HCT116 (cell line): ENCODE data around the gene GNLY. TPM values are rescaled to one million over a fixed set of nuclear protein-coding genes. Genes with fewer than 3 reads are reported as not detected.

Experiments used
- ATAC-seq: fragments of 200-7000 bp; cut with Tn5 transposase; 2 replicates; pipeline ENCODE4 v1.9.1; 2020; ENCODE audit warnings: mild to moderate bottlenecking, moderate library complexity
- BruUV-seq: library from RNA; stranded (reverse); fragments of 400-500 nt; replicated peaks from 2 replicates; lab custom pipeline; 2021; lab: Mats Ljungman, UMichigan
- CTCF ChIA-PET: fragments of 300-600 bp; sonication (Branson Sonifier 250); formaldehyde crosslinking; loops from one replicate; lab custom pipeline; 2021; ENCODE audit warnings: antibody characterized with exemption; lab: Charles Lee
- POLR2A ChIA-PET: fragments of 300-600, 350-600 bp; sonication (Branson Sonifier 250); formaldehyde crosslinking; loops from one replicate; lab custom pipeline; 2021; ENCODE audit warnings: antibody characterized with exemption; lab: Charles Lee
- RAD21 ChIA-PET, 2 experiments: fragments of 300-600 bp; sonication (Branson Sonifier 250); formaldehyde crosslinking; loops; one replicate each; lab custom pipeline; 2023; ENCODE audit warnings: low total read pairs in 2 of 2; ENCODE audit not compliant: uncharacterized antibody in 2 of 2, unreplicated experiment in 2 of 2, low non-redundant PET in 1 of 2; lab: Charles Lee
- DNase-seq: peaks from one replicate; pipeline ENCODE4 v3.0.0-alpha.2; 2010; ENCODE audit warnings: low read depth, low spot score
- H2AFZ ChIP-seq: fragments of 200-600 bp; shearing (Covaris generic), sonication (generic); 2 replicates; pipeline ENCODE4 v1.6.1; 2017; ENCODE audit warnings: low read depth, mixed run types, mixed read lengths, antibody characterized with exemption, low read length; ENCODE audit not compliant: poor library complexity, severe bottlenecking
- H3K27ac ChIP-seq: 2 replicates; pipeline ENCODE4 v1.5.1; 2012; ENCODE audit warnings: low read depth, low read length
- H3K27me3 ChIP-seq: fragments of 200-600 bp; sonication (generic); 2 replicates; pipeline ENCODE4 v1.6.1; 2016; ENCODE audit warnings: mixed run types, low read length, mixed read lengths; ENCODE audit not compliant: insufficient read depth
- H3K36me3 ChIP-seq, 2 experiments: fragments of 200-500 bp in 1 of 2; fragments of 200-600 bp in 1 of 2; sonication (Bioruptor generic) in 1 of 2; sonication (generic) in 1 of 2; 2 replicates each; pipeline versions ENCODE4 v1.5.1 to v1.6.1; 2014 to 2016; ENCODE audit warnings: low read length in 2 of 2, inconsistent platforms in 1 of 2, mixed read lengths in 1 of 2, mixed run types in 1 of 2; ENCODE audit not compliant: insufficient read depth in 2 of 2, control insufficient read depth in 1 of 2
- H3K4me1 ChIP-seq, 2 experiments: fragments of 200-600 bp in 1 of 2; sonication (generic) in 1 of 2; 2 replicates each; pipeline versions ENCODE4 v1.5.1 to v1.6.1; 2012 to 2017; ENCODE audit warnings: low read length in 2 of 2, inconsistent platforms in 1 of 2, mild to moderate bottlenecking in 1 of 2, mixed read lengths in 1 of 2, mixed run types in 1 of 2, moderate library complexity in 1 of 2; ENCODE audit not compliant: insufficient read depth in 2 of 2, control insufficient read depth in 1 of 2
- H3K4me2 ChIP-seq: fragments of 200-600 bp; sonication (generic); 2 replicates; pipeline ENCODE4 v1.6.1; 2017; ENCODE audit warnings: mixed run types, low read length, mixed read lengths
- H3K4me3 ChIP-seq, 2 experiments: fragments of 200-600 bp in 1 of 2; sonication (generic) in 1 of 2; replicated peaks in 1 of 2; 2 replicates each; pipeline ENCODE4 v1.5.1; 2011 to 2016; ENCODE audit warnings: low read length in 2 of 2, control low read depth in 1 of 2, low read depth in 1 of 2, mild to moderate bottlenecking in 1 of 2, mixed read lengths in 1 of 2, mixed run types in 1 of 2
- H3K79me2 ChIP-seq: fragments of 200-600 bp; sonication (generic); 2 replicates; pipeline ENCODE4 v1.6.1; 2017; ENCODE audit warnings: mild to moderate bottlenecking, mixed run types, low read length, moderate library complexity, mixed read lengths; ENCODE audit not compliant: insufficient read depth
- H3K9ac ChIP-seq: fragments of 200-600 bp; sonication (generic); 2 replicates; pipeline ENCODE4 v1.6.1; 2016; ENCODE audit warnings: low read length, mixed read lengths
- H3K9me2 ChIP-seq: fragments of 200-600 bp; sonication (generic), shearing (Covaris generic); 2 replicates; pipeline ENCODE4 v1.6.1; 2017; ENCODE audit warnings: mixed run types, mild to moderate bottlenecking, moderate library complexity; ENCODE audit not compliant: insufficient read depth
- H3K9me3 ChIP-seq, 2 experiments: fragments of 200-500 bp in 1 of 2; fragments of 200-600 bp in 1 of 2; sonication (Bioruptor generic) in 1 of 2; sonication (generic) in 1 of 2; 2 replicates each; pipeline ENCODE4 v1.6.1; 2014 to 2017; ENCODE audit warnings: low read length in 2 of 2, mixed read lengths in 2 of 2, inconsistent platforms in 1 of 2, low read depth in 1 of 2, mild to moderate bottlenecking in 1 of 2, mixed run types in 1 of 2, moderate library complexity in 1 of 2; ENCODE audit not compliant: control insufficient read depth in 1 of 2, insufficient read depth in 1 of 2
- H4K20me1 ChIP-seq: fragments of 200-600 bp; sonication (generic), shearing (Covaris generic); 2 replicates; pipeline ENCODE4 v1.6.1; 2017; ENCODE audit warnings: mixed run types, mild to moderate bottlenecking, moderate library complexity; ENCODE audit not compliant: insufficient read depth
- ATF3 ChIP-seq: IDR thresholded peaks from 2 replicates; pipeline ENCODE4 v1.6.1; 2012
- CBX3 ChIP-seq: IDR thresholded peaks from 2 replicates; pipeline ENCODE4 v1.6.1; 2012; ENCODE audit warnings: low read depth
- EZH2 ChIP-seq: fragments of 200-600 bp; sonication (generic); IDR thresholded peaks from 2 replicates; pipeline ENCODE4 v1.6.1; 2017; ENCODE audit warnings: antibody characterized with exemption, mixed run types
- EZH2phosphoT487 ChIP-seq: fragments of 200-600 bp; IDR thresholded peaks from 2 replicates; pipeline ENCODE4 v1.6.1; 2018; ENCODE audit warnings: antibody characterized with exemption, borderline replicate concordance
- FOSL1 ChIP-seq: IDR thresholded peaks from 2 replicates; pipeline ENCODE4 v1.6.1; 2012; ENCODE audit warnings: low read depth
- POLR2A ChIP-seq: IDR thresholded peaks from 2 replicates; pipeline ENCODE4 v1.7.0; 2011; ENCODE audit warnings: borderline replicate concordance; ENCODE audit not compliant: insufficient read depth, insufficient read length; ENCODE audit errors: extremely low read depth
- POLR2AphosphoS5 ChIP-seq: IDR thresholded peaks from 2 replicates; pipeline ENCODE4 v1.6.1; 2011; ENCODE audit warnings: mild to moderate bottlenecking, low read depth, low read length, moderate library complexity
- RAD21 ChIP-seq: IDR thresholded peaks from 2 replicates; pipeline ENCODE4 v1.6.1; 2012; ENCODE audit warnings: low read depth, mild to moderate bottlenecking
- SIN3A ChIP-seq: IDR thresholded peaks from 2 replicates; pipeline ENCODE4 v1.6.1; 2012; ENCODE audit warnings: low read depth
- SP1 ChIP-seq: IDR thresholded peaks from 2 replicates; pipeline ENCODE4 v1.6.1; 2012; ENCODE audit warnings: low read depth
- YY1 ChIP-seq: IDR thresholded peaks from 2 replicates; pipeline ENCODE4 v1.6.1; 2011; ENCODE audit warnings: low read length, low read depth, moderate library complexity, mild to moderate bottlenecking; ENCODE audit not compliant: insufficient replicate concordance; ENCODE audit errors: extremely low read depth
- ZBTB33 ChIP-seq: IDR thresholded peaks from 2 replicates; pipeline ENCODE4 v1.6.1; 2011; ENCODE audit warnings: mild to moderate bottlenecking, low read length, moderate library complexity; ENCODE audit not compliant: insufficient replicate concordance; ENCODE audit errors: extremely low read depth
- ZFX ChIP-seq: fragments of 450-650 bp; IDR thresholded peaks from 2 replicates; pipeline ENCODE4 v1.6.1; 2017
- ZNF274 ChIP-seq: fragments of 200-500 bp; sonication (Bioruptor generic); IDR thresholded peaks from 2 replicates; pipeline ENCODE4 v1.6.1; 2014; ENCODE audit warnings: mild to moderate bottlenecking, low read depth, low read length, inconsistent platforms
- intact Hi-C: fragments of 100-400 bp; cut with micrococcal nuclease; formaldehyde crosslinking; loops from 2 replicates; pipeline ENCODE4 v1.10.0; 2022
- total RNA-seq: library from RNA; stranded (reverse); gene quantifications from one replicate; pipeline ENCODE4 v1.2.1, GENCODE V29; 2021; ENCODE audit not compliant: unreplicated experiment
- TF ChIP-seq, protein P1 (sequence below): IDR thresholded peaks from 2 replicates; pipeline ENCODE4 v1.6.1; 2012; ENCODE audit warnings: low read depth

GNLY gene
- total RNA-seq, 1 experiment from 2014 or later: 0.74 TPM

GRCh38 chr2:85704038-85704437 is 9.9 kb downstream of the GNLY start (continued):
- no peak for TF ChIP-seq ZBTB33
- TF ChIP-seq FOSL1: no peak
- no peak for TF ChIP-seq ZNF274
- TF ChIP-seq CBX3: no peak
- TF ChIP-seq YY1: no peak

GRCh38 chr2:85704800-85705679 is 10.9 kb downstream of the GNLY start:
- H3K27me3 ChIP-seq: no peaks in the 10 kb centered on the region
- no peak overlapping the region for H3K4me3 ChIP-seq
- no peak for DNase-seq
- no peaks in the 10 kb centered on the region for H3K9me3 ChIP-seq
- H4K20me1 ChIP-seq: no peaks in the 10 kb centered on the region
- H3K27ac ChIP-seq: no peak overlapping the region
- POLR2A ChIA-PET: interaction anchor here (1.0 kb wide), 1 partner anchor 68 kb away, joined by 3 read pairs; no protein-coding TSS in a partner anchor
- H3K79me2 ChIP-seq: no peaks in the 10 kb centered on the region
- H2AFZ ChIP-seq: no peak overlapping the region
- CTCF ChIA-PET: interaction anchor here (1.4 to 4.6 kb wide), 4 partner anchors 25 to 68 kb away, joined by 3 to 33 read pairs (median 17); no protein-coding TSS in a partner anchor
- H3K9me2 ChIP-seq: no peaks in the 10 kb centered on the region
- no peak overlapping the region for H3K9ac ChIP-seq
- BruUV-seq: no TSS peak
- TF ChIP-seq EZH2phosphoT487 (no peak), ATF3 (no peak), POLR2A (no peak), YY1 (no peak), ZBTB33 (no peak), ZFX (no peak), EZH2 (no peak), RAD21 (no peak), ZNF274 (no peak), FOSL1 (no peak), POLR2AphosphoS5 (no peak), CBX3 (no peak), SP1 (no peak), SIN3A (no peak)
- TF ChIP-seq, protein P1, sequence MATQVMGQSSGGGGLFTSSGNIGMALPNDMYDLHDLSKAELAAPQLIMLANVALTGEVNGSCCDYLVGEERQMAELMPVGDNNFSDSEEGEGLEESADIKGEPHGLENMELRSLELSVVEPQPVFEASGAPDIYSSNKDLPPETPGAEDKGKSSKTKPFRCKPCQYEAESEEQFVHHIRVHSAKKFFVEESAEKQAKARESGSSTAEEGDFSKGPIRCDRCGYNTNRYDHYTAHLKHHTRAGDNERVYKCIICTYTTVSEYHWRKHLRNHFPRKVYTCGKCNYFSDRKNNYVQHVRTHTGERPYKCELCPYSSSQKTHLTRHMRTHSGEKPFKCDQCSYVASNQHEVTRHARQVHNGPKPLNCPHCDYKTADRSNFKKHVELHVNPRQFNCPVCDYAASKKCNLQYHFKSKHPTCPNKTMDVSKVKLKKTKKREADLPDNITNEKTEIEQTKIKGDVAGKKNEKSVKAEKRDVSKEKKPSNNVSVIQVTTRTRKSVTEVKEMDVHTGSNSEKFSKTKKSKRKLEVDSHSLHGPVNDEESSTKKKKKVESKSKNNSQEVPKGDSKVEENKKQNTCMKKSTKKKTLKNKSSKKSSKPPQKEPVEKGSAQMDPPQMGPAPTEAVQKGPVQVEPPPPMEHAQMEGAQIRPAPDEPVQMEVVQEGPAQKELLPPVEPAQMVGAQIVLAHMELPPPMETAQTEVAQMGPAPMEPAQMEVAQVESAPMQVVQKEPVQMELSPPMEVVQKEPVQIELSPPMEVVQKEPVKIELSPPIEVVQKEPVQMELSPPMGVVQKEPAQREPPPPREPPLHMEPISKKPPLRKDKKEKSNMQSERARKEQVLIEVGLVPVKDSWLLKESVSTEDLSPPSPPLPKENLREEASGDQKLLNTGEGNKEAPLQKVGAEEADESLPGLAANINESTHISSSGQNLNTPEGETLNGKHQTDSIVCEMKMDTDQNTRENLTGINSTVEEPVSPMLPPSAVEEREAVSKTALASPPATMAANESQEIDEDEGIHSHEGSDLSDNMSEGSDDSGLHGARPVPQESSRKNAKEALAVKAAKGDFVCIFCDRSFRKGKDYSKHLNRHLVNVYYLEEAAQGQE: no peak
- TF ChIP-seq, all 23 proteins: peak for 0
- RAD21 ChIA-PET: no interaction called here
- intact Hi-C loops: no loop called here
- Histone ChIP-seq H3K4me1 (peaks cover 17 to 39% of the 10 kb centered on the region in 2 experiments), H3K36me3 (no peaks in the 10 kb centered on the region), H3K4me2 (no peak overlapping the region)
- ATAC-seq: no peak
